ENCODE measurements around the gene SEL1L.

The SEL1L gene

DNA sequence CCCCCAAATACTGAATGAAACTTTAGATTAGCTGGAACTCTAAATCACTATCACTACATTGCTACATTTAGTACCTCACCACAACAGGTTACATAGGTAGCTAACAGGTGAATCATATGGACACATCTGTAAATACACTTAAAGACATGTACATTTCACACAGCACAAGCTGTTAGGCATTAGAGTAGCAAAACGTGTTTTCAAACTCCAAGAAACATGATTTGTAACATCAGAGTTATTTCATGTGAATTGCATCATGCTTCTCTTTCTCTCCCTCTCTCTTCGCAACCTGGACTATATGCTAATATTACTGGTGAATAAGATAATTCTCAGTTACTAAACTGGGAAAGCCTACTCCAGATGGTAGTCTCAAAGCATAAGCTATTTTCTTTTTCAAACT, 4.3 kb downstream of the SEL1L start:
- TF ChIP-seq, protein P1, sequence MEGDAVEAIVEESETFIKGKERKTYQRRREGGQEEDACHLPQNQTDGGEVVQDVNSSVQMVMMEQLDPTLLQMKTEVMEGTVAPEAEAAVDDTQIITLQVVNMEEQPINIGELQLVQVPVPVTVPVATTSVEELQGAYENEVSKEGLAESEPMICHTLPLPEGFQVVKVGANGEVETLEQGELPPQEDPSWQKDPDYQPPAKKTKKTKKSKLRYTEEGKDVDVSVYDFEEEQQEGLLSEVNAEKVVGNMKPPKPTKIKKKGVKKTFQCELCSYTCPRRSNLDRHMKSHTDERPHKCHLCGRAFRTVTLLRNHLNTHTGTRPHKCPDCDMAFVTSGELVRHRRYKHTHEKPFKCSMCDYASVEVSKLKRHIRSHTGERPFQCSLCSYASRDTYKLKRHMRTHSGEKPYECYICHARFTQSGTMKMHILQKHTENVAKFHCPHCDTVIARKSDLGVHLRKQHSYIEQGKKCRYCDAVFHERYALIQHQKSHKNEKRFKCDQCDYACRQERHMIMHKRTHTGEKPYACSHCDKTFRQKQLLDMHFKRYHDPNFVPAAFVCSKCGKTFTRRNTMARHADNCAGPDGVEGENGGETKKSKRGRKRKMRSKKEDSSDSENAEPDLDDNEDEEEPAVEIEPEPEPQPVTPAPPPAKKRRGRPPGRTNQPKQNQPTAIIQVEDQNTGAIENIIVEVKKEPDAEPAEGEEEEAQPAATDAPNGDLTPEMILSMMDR (IDR thresholded peaks at IDR 0.05; ENCODE audit: low read depth, low read length), result no peak
- DNase-seq (ENCODE audit: low read depth in 2 of 2), result peak; percentile 28 to 56
- no peak overlapping the region for H3K4me3 ChIP-seq (replicated peaks in 1 of 2; ENCODE audit: low read depth in 2 of 2, low read length in 2 of 2)

DNA sequence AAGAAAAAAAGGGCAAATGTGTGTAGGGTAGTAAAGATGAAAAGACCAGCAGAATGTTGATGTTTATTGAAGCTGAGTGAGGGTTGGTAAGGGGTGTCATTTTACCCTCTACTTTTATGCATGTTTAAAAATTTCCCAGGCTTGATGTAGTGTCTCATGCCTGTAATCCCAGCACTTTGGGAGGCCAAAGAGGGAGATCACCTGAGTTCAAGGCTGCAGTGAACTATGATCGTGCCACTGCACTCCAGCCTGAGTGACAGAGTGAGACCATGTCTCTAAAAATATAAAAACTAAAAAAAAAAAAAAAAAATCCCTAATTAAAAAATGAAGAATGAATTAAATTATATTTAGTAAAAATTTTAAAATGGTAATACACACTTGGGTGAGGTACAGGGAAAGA, 8.5 kb downstream of the SEL1L start:
- DNase-seq (ENCODE audit: low read depth in 2 of 2), result no peak
- TF ChIP-seq, protein P1 (IDR thresholded peaks at IDR 0.05; ENCODE audit: low read depth, low read length), result no peak
- H3K4me3 ChIP-seq (replicated peaks in 1 of 2; ENCODE audit: low read depth in 2 of 2, low read length in 2 of 2), result no peak overlapping the region

DNA sequence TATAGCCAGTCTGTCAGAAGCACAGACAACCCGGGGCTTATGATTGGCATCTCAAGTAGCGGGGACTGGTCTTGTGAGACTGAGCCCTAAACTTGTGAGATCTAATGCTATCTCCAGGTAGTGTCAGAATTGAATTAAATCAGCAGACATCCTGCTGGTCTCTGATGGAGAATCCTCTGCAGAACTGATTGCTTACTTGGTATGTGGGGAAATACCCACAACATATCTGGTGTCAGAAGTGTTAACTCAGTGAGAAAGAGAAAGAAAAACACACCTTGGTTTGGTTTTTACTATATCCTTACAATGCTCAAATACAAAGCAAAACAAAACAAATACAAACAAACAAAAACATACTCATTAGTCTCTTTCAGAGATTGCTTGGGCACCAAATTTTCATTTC, 10.0 kb downstream of the SEL1L start:
- H3K4me3 ChIP-seq (replicated peaks in 1 of 2; ENCODE audit: low read depth in 2 of 2, low read length in 2 of 2), result no peak overlapping the region
- TF ChIP-seq, protein P1 (IDR thresholded peaks at IDR 0.05; ENCODE audit: low read depth, low read length), result no peak
- DNase-seq (ENCODE audit: low read depth in 2 of 2), result no peak

DNA sequence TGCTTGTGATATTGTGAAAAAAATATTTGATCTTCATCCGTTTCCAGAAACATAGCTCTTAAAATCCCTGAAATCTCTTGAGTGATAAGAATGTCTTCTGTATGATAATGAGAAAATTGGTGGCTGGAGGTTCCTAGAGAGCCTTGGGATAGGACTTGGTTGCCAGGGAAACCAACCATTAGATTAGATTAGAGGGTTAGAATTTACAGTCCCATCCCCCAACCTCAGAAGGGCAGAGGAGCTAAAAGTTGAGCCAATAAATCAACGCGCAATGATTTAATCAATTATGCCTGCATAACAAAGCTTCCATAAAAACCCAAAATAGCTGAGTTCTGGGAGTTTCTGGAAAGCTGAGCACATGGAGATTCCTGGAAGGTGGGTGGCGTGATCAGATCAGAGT, 10.6 kb downstream of the SEL1L start:
- TF ChIP-seq, protein P1 (IDR thresholded peaks at IDR 0.05; ENCODE audit: low read depth, low read length), result no peak
- DNase-seq (ENCODE audit: low read depth in 2 of 2), result no peak
- H3K4me3 ChIP-seq (replicated peaks in 1 of 2; ENCODE audit: low read depth in 2 of 2, low read length in 2 of 2), result no peak overlapping the region

DNA sequence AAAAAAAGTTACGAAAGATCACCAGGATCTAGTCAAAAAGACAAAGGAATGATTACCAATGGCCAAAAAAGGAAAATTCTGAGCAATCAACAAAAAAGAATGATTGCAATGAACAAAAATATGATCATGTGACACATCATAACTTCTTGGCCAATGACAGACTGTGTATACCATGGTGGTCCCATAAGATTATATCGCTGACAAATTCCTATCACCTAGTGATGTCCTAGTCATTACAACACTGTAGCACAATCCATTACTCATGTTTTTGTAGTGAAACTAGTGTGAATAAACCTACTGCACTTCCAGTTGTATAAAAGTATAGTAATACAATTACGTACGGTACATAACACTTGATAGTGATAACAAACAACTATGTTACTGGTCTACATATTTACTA, 12.3 kb downstream of the SEL1L start:
- TF ChIP-seq, protein P1 (IDR thresholded peaks at IDR 0.05; ENCODE audit: low read depth, low read length), result no peak
- H3K4me3 ChIP-seq (replicated peaks in 1 of 2; ENCODE audit: low read depth in 2 of 2, low read length in 2 of 2), result no peak overlapping the region
- no peak for DNase-seq (ENCODE audit: low read depth in 2 of 2)

DNA sequence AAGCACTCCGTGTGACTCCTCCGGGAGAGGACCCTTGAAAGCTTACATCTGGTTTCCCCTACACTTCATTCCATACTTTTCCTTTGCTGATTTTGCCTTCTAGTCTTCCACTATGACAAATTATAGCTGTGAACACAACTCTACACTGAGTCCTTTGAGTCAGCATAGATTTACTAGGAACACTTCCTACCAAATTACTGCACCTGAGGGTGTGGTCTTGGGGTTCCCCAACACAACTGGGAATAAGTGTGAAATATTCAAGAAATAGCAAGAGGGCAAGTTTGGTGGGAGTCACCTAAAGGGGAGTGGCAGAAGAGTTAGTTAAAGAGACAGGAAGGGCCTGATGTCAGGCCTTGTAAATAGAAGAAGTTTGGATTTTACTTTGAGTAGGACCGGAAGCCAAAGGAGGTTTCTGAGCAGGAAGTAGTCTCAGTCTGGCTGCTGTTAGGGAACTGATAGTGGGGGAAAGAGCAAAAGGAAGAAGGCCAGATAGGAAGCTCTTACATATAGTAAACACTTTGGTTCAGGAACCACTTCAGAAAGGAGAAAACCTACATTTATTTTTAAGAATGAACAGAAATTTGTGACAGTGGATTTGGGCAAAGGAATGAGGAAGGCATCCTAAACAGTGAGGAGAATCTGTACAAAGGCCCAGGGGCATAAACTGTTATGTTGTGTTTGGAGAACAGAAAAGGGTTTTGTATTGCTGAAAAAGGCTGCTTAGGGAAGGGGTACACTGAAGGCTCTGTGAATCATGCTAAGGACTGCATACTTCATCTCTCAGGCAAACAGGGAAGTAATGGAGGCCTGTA, 14.2 kb downstream of the SEL1L start:
- TF ChIP-seq, protein P1 (IDR thresholded peaks at IDR 0.05; ENCODE audit: low read depth, low read length), result no peak
- H3K4me3 ChIP-seq (replicated peaks in 1 of 2; ENCODE audit: low read depth in 2 of 2, low read length in 2 of 2), result no peak overlapping the region
- peak; percentile 28 to 66 for DNase-seq (ENCODE audit: low read depth in 2 of 2)
